ENCODE results near the gene SDF4.
"Not testable (repeated sequence)": the region's sequence is repeated elsewhere in the genome, so short reads cannot be mapped to it uniquely, and the experiment has no call there.

Gene SDF4

GRCh38 chr1:1253314-1253713, 21.5 kb upstream of the SDF4 start:
- TF ChIP-seq ZNF274 (IDR thresholded peaks at IDR 0.05; ENCODE audit: low read depth, low read length) = no peak
- H3K4me3 ChIP-seq (ENCODE audit: low read length) = no peak overlapping the region

- TF ChIP-seq ZNF274 (IDR thresholded peaks at IDR 0.05; ENCODE audit: low read depth, low read length) = no peak
- H3K4me3 ChIP-seq (ENCODE audit: low read length) = no peak overlapping the region
These were observed 19.0 kb upstream of the SDF4 start for GRCh38 chr1:1250786-1251284.

- H3K4me3 ChIP-seq (ENCODE audit: low read length) = not testable (repeated sequence)
These were observed 16.5 kb upstream of the SDF4 start for GRCh38 chr1:1248009-1248913.

GRCh38 chr1:1247341-1247913, 15.6 kb upstream of the SDF4 start:
- no peak overlapping the region for H3K4me3 ChIP-seq (ENCODE audit: low read length)
- TF ChIP-seq ZNF274 (IDR thresholded peaks at IDR 0.05; ENCODE audit: low read depth, low read length) = no peak

GRCh38 chr1:1246577-1247340, 15.0 kb upstream of the SDF4 start, which contains the start of gene C1QTNF12:
Gene C1QTNF12 (minus strand): TSS chr1:1246722. CDS start chr1:1246690, 32 bp downstream.
- TF ChIP-seq ZNF274 (IDR thresholded peaks at IDR 0.05; ENCODE audit: low read depth, low read length) = no peak
- no peak within 1 kb of the TSS for H3K4me3 ChIP-seq (ENCODE audit: low read length)

- no peak overlapping the region for H3K4me3 ChIP-seq (ENCODE audit: low read length)
- no peak for TF ChIP-seq ZNF274 (IDR thresholded peaks at IDR 0.05; ENCODE audit: low read depth, low read length)
These were observed 14.2 kb upstream of the SDF4 start for GRCh38 chr1:1245817-1246576.

- no peak for TF ChIP-seq ZNF274 (IDR thresholded peaks at IDR 0.05; ENCODE audit: low read depth, low read length)
These were observed 13.5 kb upstream of the SDF4 start for GRCh38 chr1:1245178-1245816.

GRCh38 chr1:1244192-1244811, 12.5 kb upstream of the SDF4 start:
- H3K4me3 ChIP-seq (ENCODE audit: low read length) = no peak overlapping the region
- TF ChIP-seq ZNF274 (IDR thresholded peaks at IDR 0.05; ENCODE audit: low read depth, low read length) = no peak

More at GRCh38 chr1:1245178-1245816, 13.5 kb upstream of the SDF4 start:
- H3K4me3 ChIP-seq (ENCODE audit: low read length) = no peak overlapping the region

- TF ChIP-seq ZNF274 (IDR thresholded peaks at IDR 0.05; ENCODE audit: low read depth, low read length) = no peak
- no peak overlapping the region for H3K4me3 ChIP-seq (ENCODE audit: low read length)
These were observed 12.0 kb upstream of the SDF4 start for GRCh38 chr1:1243807-1244191.

- no peak for TF ChIP-seq ZNF274 (IDR thresholded peaks at IDR 0.05; ENCODE audit: low read depth, low read length)
- no peak overlapping the region for H3K4me3 ChIP-seq (ENCODE audit: low read length)
These were observed 11.5 kb upstream of the SDF4 start for GRCh38 chr1:1243266-1243660.

GRCh38 chr1:1242461-1243265, 10.9 kb upstream of the SDF4 start:
- no peak overlapping the region for H3K4me3 ChIP-seq (ENCODE audit: low read length)
- TF ChIP-seq ZNF274 (IDR thresholded peaks at IDR 0.05; ENCODE audit: low read depth, low read length) = no peak

- no peak for TF ChIP-seq ZNF274 (IDR thresholded peaks at IDR 0.05; ENCODE audit: low read depth, low read length)
- no peak overlapping the region for H3K4me3 ChIP-seq (ENCODE audit: low read length)
These were observed 9.9 kb upstream of the SDF4 start for GRCh38 chr1:1241588-1242219.

All from GM08714 (cell line).